ENCODE measurements around the gene RFESD.
"Not testable (repeated sequence)": the region's sequence is repeated elsewhere in the genome, so short reads cannot be mapped to it uniquely, and the experiment has no call there.

RFESD gene

DNA sequence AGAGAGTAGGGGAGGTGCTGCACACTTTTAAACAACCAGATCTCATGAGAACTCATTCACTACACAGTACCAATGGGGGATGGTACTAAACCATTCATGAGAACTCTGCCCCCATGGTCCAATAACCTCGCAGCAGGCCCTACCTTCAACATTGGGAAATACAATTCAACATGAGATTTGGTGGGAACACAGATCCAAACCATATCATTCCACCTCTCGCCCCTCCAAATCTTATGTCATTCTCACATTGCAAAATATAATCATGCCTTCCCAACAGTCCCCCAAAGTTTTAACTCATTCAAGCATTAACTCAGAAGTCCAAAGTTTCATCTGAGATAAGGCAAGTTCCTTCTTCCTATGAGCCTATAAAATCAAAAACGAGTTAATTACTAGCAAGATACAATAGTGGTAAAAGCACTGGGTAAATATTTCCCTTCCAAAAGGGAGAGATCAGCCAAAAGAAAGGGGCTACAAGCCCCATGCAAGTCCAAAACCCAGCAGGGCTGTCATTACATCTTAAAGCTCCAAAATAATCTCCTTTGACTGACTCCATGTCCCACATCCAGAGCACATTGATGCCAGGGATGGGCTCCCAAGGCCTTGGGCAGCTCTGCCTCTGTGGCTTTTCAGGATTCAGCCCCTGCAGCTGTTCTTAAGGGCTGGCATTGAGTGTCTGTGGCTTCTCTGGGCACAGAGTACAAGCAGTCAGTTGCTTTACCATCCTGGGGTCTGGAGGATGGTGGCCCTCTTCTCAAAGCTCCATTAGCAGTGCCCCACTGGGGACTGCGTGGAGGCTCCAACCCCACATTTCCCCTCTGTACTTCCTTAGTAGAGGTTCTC lies 18.4 kb upstream of the RFESD start:
- H3K4me3 ChIP-seq (ENCODE audit: low read depth, low read length) = no peak overlapping the region

DNA sequence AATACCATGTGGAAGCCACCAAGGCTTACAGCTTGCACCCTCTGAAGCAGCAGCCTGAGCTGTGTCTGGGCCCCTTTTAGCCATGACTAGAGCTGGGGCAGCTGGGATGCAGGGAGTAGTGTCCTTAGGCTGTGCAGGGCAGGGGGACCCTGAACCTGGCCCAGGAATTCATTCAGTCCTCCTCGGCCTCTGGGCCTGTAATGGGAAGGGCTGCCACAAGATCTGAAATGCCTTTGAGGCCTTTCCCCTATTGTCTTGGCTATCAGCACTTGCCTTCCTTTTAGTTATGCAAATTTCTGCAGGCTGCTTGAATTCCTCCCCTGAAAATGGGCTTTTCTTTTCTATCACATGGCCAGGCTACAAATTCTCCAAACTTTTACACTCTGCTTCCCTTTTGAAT lies 17.6 kb upstream of the RFESD start:
- no peak overlapping the region for H3K4me3 ChIP-seq (ENCODE audit: low read depth, low read length)

DNA sequence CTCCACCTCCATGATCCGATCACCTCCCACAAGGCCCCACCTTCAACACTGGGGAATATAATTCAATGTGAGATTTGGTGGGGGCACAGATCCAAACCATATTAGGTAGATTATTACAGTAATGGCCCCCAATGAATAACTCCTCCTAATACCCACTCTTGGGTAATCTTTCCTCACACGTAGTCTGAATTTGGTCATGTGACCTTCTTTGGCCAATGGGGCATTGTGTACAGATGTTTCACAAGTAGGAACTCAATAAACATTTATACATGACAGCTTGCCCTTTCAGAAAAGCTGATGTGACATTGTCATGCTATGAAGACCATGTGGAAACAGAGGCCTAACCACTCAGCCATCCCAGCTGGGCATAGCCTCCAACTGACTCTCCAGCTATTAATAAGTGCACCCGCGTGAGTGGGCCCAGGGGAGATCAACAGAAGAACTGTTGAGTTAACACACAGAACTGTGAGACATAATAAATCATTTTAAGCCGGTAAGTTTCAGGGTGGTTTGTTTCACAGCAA lies 16.1 kb upstream of the RFESD start:
- no peak overlapping the region for H3K4me3 ChIP-seq (ENCODE audit: low read depth, low read length)

DNA sequence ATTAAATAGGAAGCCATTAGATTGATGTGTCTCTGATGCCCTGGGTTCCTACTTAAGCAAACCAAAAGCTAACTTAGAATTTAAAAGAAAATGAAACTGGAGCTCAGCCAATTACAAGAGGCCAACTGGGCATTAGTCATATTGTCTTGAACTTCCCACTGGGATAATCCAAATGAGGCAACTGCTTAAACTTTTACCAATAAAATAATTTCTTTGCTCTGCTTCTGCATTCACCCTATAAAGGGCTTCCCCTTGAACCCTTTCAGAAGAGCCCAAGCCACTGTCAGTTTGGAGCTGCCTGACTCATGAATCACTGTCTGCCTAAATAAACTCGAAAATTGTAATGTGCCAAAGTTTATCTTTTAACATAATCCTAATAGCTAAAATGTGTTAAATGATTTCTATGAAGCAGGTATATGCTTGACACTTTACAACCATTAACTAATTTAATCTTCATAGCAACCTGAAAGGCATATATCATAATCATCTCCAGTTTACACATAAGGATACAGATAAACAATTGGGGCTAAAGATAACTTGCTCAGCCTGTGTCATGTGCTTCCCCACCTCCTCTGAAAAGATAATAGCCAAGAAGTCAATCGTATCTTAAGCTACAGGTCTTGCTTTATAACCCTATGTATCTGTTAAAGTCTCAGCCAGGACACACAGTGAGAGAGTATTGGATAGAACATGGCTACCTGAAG lies 15.2 kb upstream of the RFESD start:
- H3K4me3 ChIP-seq (ENCODE audit: low read depth, low read length) = no peak overlapping the region

DNA sequence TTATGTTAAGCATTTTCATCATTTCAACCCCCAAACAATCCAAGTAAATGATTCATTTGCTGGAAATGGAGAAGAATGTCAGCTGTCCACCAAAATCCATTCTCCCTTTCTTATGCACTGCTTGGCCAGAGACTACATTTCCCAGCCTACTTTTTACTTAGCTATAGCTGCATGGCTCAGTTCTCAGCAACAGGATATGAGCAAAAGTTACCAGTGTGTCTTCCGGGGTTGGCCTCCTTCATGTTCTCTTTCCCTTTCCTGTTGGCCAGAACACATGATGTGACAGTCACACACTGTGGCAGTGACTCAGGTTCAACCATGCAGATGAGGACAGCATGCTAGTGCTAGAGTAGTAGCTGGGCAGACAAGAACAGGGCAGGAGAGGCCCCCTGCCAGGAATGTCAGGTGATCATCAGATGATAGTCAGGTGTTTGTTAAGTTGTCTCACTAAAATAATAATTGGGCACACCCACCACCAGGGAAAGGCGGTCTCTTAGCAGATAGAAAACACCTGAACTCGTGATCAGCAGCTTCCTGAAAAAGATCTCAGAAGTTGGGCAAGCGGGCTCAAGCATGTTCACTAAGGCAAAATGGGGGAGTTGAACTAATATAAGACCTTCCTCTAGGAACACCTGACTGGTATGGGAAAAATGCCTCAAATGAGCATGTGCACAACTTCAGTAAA lies 14.4 kb upstream of the RFESD start:
- no peak overlapping the region for H3K4me3 ChIP-seq (ENCODE audit: low read depth, low read length)

DNA sequence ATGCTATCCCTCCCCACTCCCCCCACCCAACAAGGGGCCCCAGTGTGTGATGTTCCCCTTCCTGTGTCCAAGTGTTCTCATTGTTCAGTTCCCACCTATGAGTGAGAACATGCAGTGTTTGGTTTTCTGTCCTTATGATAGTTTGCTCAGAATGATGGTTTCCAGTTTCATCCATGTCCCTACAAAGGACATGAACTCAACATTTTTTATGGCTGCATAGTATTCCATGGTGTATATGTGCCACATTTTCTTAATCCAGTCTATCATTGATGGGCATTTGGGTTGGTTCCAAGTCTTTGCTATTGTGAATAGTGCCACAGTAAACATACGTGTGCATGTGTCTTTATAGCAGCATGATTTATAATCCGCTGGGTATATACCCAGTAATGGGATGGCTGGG lies 13.6 kb upstream of the RFESD start:
- H3K4me3 ChIP-seq (ENCODE audit: low read depth, low read length) = not testable (repeated sequence)

DNA sequence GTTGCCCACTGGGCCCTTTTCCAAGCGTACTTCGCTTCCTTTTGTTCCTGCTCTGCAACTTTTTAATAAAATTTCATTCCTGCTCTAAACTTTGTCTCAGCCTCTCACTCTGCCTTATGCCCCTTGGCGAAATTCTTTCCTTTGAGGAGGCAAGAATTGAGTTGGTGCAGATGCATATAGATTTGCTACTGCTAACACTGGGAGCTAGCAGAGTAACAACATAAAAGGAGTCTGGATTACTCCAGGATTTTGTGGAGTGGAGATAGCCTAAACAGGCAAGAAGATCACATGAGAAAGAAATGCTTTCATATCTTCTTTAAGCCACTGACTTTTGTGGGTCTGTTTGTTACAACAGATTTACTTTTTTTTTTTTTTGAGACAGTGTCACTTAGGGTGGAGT lies 12.9 kb upstream of the RFESD start:
- no peak overlapping the region for H3K4me3 ChIP-seq (ENCODE audit: low read depth, low read length)

DNA sequence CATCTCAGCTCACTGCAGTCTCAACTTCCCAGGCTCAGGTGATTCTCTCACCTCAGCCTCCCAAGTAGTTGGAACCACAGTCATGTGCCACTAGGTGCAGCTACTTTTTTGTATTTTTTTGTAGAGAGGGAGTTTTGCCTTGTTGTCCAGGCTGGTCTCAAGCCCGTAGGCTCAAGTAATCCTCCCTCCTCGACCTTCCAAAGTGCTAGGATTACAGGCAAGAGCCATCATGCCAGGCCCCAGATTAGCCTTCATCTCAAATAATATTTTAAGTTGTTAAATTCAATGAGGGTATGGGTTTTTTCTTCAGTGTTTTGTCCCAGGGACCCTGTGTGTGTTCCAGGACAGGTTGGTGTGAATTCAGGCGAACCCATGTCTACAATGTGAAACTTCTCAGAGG lies 12.5 kb upstream of the RFESD start:
- no peak overlapping the region for H3K4me3 ChIP-seq (ENCODE audit: low read depth, low read length)

DNA sequence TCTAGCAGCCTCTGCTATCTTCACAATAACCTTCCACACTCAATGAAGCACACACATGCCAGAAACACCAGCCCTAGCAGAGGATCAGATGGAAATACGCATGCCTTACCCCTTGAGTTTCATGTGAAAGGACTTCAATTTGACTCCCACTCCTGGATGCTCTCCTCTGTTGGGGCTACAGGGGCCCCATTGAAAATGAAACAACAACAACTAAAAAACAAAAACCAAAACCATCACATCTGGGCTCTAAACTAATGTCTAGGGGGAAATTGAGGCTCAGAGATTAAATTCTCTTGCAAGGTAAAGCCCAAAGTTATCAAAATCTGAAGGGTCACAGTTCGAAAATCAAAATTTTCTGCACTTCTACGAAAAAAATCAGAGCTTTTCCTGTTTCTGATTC lies 7.9 kb upstream of the RFESD start:
- H3K4me3 ChIP-seq (ENCODE audit: low read depth, low read length) = no peak overlapping the region

DNA sequence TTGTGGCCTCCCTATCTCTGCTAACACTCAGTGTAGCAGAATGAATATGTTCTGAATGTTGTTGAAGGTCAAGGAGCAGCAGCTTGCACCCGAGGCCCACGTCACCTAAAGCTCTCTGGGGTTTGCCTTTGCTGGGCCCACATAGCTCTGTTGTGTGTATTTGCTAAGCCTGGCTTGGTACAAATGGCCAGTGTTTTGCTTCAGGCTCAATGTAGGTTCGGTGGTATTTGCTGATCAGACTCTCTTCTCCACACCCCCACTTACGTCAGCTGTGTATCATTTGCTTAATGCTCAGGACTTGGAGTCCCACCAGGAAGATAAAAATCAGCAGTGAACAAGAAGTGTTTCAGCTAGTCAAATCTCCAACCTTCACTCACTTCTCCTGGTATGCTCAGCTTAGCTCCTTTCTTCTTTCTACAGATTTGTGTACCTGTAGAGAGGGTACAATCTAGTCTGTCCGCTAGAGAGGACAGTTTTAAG lies 4.8 kb upstream of the RFESD start:
- H3K4me3 ChIP-seq (ENCODE audit: low read depth, low read length) = no peak overlapping the region

DNA sequence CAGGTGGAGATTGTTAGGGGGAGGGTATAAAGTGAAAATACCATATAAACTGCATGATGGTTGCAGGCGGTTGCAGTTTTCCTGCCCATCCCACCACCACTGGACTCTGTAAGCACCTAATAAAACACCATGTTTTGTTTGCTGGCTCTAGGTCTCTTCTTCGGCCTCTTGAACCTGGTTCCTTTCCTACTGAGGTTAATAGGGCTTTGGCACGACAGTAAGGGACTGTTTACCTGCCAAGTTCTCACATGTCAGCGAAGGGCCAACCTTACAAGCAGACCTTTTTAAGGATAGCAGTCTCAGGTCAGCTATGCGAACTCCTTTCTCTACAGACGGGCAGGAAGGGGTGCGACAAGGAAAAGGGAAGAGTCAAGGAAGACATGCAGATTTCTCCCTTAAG lies 3.4 kb upstream of the RFESD start:
- H3K4me3 ChIP-seq (ENCODE audit: low read depth, low read length) = no peak overlapping the region

DNA sequence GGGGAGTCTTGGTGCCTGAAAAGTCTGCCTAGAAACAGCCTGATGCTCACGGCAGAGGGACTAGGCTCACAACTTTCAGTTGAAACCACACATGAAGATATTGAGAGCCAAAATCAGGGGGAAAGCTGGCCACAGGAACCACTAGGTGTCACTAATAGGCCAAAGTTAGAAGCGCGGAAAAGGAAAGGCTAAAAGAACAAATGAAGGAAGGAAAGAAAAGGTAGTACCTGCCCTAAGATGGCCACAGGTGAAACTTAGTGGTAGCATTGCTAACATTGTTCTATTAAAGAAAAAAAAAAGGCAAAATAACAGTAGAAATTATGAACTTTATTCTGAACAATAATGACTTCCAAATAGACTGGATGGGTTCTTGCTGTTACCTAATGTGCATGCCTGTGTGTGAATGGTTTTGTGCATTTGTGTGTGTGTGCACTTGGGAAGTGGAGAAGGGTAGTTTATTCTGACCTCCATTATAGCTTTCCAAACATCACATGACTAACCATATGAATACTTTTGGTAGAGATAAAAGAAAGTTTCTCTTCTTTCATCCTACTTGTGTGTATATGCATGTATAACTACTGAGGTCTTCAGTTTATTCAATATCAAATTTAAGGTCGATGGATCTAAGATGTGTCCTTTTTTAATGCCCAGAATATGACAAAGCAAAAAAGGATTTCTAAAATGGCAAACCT lies 2.1 kb upstream of the RFESD start:
- H3K4me3 ChIP-seq (ENCODE audit: low read depth, low read length) = no peak overlapping the region

DNA sequence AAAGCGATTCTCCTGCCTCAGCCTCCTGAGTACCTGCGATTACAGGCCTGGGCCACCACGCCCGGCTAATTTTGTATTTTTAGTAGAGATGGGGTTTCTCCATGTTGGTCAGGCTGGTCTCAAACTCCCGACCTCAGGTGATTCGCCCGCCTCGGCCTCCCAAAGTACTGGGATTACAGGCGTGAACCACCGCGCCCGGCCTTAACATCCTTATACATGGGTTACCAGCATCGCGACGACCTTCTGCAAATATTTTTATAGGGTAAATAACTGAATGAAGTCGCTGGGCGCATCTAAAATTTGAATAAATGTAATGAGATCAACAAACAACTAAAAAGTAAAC lies 380 bp upstream of the RFESD start:
- H3K4me3 ChIP-seq (ENCODE audit: low read depth, low read length) = not testable (repeated sequence)

DNA sequence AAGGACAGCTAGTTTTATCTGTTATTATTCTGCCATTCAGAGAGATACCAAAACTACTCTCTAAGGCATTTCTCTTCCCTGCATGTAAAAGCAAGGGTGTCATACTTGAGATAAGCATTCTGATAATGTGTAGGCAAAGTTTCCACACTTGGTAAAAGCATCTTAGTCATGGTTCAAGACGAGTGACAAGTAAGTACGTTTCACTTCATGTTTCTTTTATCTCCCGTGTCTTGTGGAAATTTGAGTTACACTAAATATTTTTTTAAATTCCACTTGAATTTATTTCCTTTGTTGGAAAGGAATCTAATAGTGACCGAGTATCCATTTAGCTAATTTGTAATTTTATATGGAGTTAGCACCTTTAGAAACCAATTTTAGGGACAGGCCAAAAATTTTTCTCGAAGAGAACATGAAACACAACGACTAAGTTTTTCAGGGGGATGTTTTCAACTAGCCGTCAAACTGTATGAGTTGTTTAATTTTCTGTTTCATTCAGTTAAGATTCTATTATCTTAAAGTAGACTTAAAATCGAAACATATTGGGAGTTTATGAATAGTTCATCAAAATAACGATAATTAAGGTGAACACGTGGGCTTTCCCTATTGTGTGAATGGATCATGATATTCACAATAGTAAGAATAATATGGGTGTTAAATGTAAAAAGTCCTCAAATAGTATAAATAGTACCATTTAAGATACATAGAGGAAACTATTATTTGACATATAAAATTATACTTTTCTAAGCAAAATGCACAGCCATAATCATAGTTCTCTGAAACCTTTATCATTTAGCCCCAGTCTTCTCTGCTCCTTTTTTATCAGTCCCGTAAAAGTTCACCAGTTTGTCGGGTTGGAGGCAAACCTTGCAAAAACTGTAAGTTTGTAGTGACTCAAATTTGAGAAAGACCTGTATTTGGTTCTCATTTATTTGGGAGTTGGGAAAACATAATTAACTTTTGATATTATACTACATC lies 1.6 kb downstream of the RFESD start:
- H3K4me3 ChIP-seq (ENCODE audit: low read depth, low read length) = no peak overlapping the region

DNA sequence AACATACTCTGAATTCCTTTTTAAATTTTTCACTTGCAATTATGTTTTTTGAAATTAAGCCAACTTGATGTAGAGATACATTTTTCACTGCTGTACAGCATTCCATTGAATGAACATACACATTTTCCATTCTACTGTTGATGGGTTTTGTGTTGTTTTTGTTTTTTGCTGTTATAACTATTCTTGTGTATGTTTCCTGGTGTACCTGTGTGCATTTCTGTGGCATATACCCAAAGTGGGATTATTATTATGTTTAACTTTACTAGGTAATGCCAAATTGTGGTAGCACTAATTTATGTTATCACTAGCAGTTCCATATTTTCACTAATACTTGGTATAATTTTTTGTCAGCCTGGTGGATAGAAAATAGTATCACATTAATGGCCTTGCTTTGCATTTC lies 2.7 kb downstream of the RFESD start:
- H3K4me3 ChIP-seq (ENCODE audit: low read depth, low read length) = no peak overlapping the region

DNA sequence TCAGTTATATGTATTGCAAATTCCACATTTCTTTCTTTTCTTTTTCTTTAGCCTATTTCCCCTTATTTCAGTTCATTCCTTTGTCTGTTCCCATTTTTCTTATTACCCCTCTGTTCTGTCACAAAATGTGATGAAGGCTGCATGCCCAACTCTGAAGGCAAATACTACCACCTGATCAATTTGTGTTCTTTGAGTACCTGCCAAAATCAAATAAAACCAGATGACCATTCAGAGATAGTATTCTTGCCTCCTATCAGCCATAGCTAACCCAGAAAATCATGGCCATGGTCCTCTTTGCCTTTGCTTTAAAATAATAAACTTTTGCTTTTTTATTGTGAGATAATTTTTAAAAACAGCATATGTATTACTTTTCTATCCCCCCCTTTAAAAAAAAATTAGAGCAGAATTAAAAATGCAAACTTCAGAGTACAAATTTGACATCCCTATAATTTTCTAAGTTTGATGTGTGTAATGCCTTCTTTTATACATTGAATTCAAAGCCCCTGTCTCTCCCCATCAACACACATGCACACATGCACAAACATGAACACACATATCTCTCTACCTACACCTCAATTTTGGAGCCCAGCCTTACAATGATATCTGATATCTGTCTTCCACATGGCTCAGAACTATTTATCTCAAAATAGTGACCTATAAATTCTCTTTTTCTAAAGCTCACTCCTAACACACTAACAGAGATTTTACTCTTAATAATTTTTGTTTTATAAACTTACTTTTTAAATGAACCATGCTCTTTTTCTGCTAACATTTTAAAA lies 3.5 kb downstream of the RFESD start:
- H3K4me3 ChIP-seq (ENCODE audit: low read depth, low read length) = no peak overlapping the region

DNA sequence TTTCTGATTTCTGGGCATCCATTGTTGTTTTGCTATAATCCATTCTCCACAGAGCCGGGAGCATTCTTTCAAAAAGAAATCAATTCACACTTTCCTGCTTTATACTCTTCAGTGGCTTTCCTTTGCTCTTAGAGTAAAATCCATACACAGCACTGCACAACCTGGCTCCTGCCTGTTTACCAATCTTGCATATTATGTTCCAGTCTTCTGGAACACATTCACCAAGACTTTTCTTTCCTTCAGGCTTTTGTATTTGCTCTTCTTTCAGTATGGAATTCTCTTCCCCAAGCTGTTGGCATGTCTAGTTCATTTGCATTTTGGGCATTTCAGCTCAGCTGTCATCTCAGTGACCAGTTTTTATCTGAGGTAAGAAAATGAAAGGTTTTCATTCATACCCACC lies 6.3 kb downstream of the RFESD start:
- no peak overlapping the region for H3K4me3 ChIP-seq (ENCODE audit: low read depth, low read length)

DNA sequence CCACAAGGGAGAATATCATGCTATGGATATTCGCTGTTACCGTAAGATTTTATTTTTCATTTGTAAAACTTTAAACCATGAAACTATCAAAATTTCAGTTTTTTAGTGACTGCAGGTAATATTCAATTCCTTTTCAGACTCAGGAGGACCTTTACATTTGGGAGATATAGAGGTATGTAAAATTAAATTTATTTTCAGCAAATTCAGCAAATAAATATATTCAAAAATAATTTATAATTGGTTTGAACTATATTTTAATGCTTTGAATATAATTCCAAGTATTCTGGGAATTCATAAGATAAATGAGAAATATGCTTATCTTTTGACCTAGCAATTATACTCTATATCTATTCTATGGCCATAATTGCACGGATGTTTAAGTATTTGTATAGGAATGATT lies 7.6 kb downstream of the RFESD start:
- no peak overlapping the region for H3K4me3 ChIP-seq (ENCODE audit: low read depth, low read length)

DNA sequence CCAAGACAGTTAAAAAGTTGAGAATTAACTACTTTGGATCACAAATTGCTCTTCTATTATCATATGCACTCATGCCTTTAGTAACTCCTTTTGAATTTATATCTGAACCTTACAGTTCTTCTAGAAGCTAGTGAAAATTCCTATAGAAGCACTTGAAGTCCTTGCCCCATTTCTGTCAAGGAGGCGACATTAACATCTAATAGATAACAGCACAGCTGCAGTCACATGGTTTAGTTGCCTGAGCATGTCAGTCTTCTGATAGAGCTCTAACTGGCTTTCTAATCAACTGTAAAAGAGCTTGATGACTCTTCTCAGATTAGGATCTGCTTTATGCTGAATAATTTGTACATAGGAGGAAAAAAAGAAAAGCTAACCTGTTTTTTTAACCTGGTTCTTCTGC lies 9.0 kb downstream of the RFESD start:
- no peak overlapping the region for H3K4me3 ChIP-seq (ENCODE audit: low read depth, low read length)

Measured in iPS-11a (cell line).